Uterus (tissue), 2 donors: ENCODE measurements around the gene GRIP1.

Source experiments
- CTCF ChIP-seq, 4 experiments: fragments of 200-600 bp in 2 of 4; fragments of 450-650 bp in 2 of 4; sonication (generic) in 2 of 4; IDR thresholded peaks; one replicate each; pipeline ENCODE4 v1.5.1; 2016 to 2019; ENCODE audit warnings: antibody characterized with exemption in 4 of 4, mild to moderate bottlenecking in 2 of 4, moderate library complexity in 1 of 4
- POLR2A ChIP-seq, 2 donors: fragments of 450-650 bp; IDR thresholded peaks; one replicate each; pipeline ENCODE4 v1.6.1; 2016; ENCODE audit warnings: antibody characterized with exemption in 2 of 2, mild to moderate bottlenecking in 1 of 2, moderate library complexity in 1 of 2

DNA sequence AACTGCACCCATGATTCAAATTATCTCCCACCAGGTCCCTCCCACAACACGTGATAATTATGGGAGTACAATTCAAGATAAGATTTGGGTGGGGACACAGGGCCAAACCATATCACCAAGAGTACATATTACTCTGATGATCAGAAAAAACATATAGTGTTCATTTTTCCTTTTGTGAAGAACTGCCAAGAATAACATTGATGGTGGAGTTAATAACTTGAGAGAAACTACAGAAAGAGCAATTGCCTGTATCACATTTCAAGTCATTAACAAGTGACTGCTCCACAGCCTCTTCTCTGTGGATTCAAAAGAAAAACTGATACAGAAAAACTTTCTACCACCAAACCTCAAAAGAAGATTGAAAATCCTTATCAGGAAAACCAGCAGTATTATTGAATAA, 34.7 kb downstream of the GRIP1 start:
- TF ChIP-seq CTCF (IDR thresholded peaks at IDR 0.05) (no peak), POLR2A (IDR thresholded peaks at IDR 0.05) (no peak)
